PC-9 (cell line): ENCODE measurements around the gene IGSF8. TPM values are rescaled to one million over a fixed set of nuclear protein-coding genes. Genes with fewer than 3 reads are reported as not detected.
"Not testable (repeated sequence)": the region's sequence is repeated elsewhere in the genome, so short reads cannot be mapped to it uniquely, and the experiment has no call there.

Experiments
- BruUV-seq: library from RNA; stranded (reverse); fragments of 400-500 nt; replicated peaks from 2 replicates; lab custom pipeline; 2021; lab: Mats Ljungman, UMichigan
- CTCF ChIA-PET: fragments of 300-600 bp; sonication (Branson Sonifier 250); formaldehyde crosslinking; loops from one replicate; lab custom pipeline; 2022; ENCODE audit warnings: antibody characterized with exemption; lab: Charles Lee
- POLR2A ChIA-PET: fragments of 300-600 bp; sonication (Branson Sonifier 250); formaldehyde crosslinking; loops from one replicate; lab custom pipeline; 2022; ENCODE audit warnings: antibody characterized with exemption; ENCODE audit not compliant: unreplicated experiment; lab: Charles Lee
- DNase-seq, 2 experiments: peaks; one replicate each; pipeline versions ENCODE4 v3.0.0 to v3.0.0-alpha.2; 2015 to 2022; ENCODE audit warnings: mixed read lengths in 1 of 2
- H2AFZ ChIP-seq: fragments of 200-600 bp; sonication (generic); 2 replicates; pipeline ENCODE4 v1.8.1; 2017; ENCODE audit warnings: antibody characterized with exemption
- H3F3A ChIP-seq: fragments of 200-600 bp; sonication (generic); 2 replicates; pipeline ENCODE4 v1.8.1; 2017; ENCODE audit warnings: antibody characterized with exemption, mild to moderate bottlenecking, low read depth; ENCODE audit not compliant: insufficient read depth
- H3K27ac ChIP-seq: fragments of 200-600 bp; sonication (generic); 2 replicates; pipeline ENCODE4 v1.6.1; 2016; ENCODE audit warnings: mixed run types
- H3K27me3 ChIP-seq: fragments of 200-600 bp; sonication (generic); 2 replicates; pipeline ENCODE4 v1.6.1; 2016; ENCODE audit warnings: low read depth, mixed run types; ENCODE audit not compliant: insufficient read depth
- H3K36me3 ChIP-seq: fragments of 200-600 bp; sonication (generic); 2 replicates; pipeline ENCODE4 v1.6.1; 2016; ENCODE audit warnings: low read depth, mixed run types
- H3K4me1 ChIP-seq: fragments of 200-600 bp; sonication (generic); replicated peaks from 2 replicates; pipeline ENCODE4 v1.6.1; 2016; ENCODE audit warnings: mixed run types; ENCODE audit not compliant: insufficient read depth
- H3K4me2 ChIP-seq: fragments of 200-600 bp; sonication (generic); 2 replicates; pipeline ENCODE4 v1.6.1; 2017; ENCODE audit warnings: mixed run types
- H3K4me3 ChIP-seq: fragments of 200-600 bp; sonication (generic); 2 replicates; pipeline ENCODE4 v1.6.1; 2016; ENCODE audit warnings: mixed run types
- H3K79me2 ChIP-seq: fragments of 200-600 bp; sonication (generic); 2 replicates; pipeline ENCODE4 v1.6.1; 2017; ENCODE audit warnings: low read depth, mixed run types
- H3K9me2 ChIP-seq: fragments of 200-600 bp; sonication (generic); 2 replicates; pipeline ENCODE4 v1.8.1; 2017; ENCODE audit warnings: mild to moderate bottlenecking; ENCODE audit not compliant: insufficient read depth
- H3K9me3 ChIP-seq: fragments of 200-600 bp; sonication (generic); 2 replicates; pipeline ENCODE4 v1.8.1; 2016; ENCODE audit warnings: low read depth; ENCODE audit not compliant: insufficient read depth
- H4K20me1 ChIP-seq: fragments of 200-600 bp; sonication (generic); 2 replicates; pipeline ENCODE4 v1.8.1; 2017; ENCODE audit not compliant: insufficient read depth
- EZH2 ChIP-seq: fragments of 200-600 bp; sonication (generic); IDR thresholded peaks from 2 replicates; pipeline ENCODE4 v1.8.0; 2017; ENCODE audit warnings: antibody characterized with exemption, low read depth
- intact Hi-C: fragments of 100-400 bp; cut with micrococcal nuclease; formaldehyde crosslinking; loops from one replicate; pipeline ENCODE4 v1.10.0; 2022; ENCODE audit not compliant: unreplicated experiment
- total RNA-seq: library from RNA; stranded (reverse); gene quantifications from 2 replicates; pipeline ENCODE4 v1.2.3, GENCODE V29; 2021
- TF ChIP-seq, protein P1 (sequence below): fragments of 200-600 bp; sonication (generic); conservative IDR thresholded peaks from 2 replicates; pipeline ENCODE4 v1.6.1; 2017; ENCODE audit warnings: mixed run types, antibody characterized with exemption, mild to moderate bottlenecking, moderate library complexity

IGSF8 gene
- total RNA-seq, 1 experiment from 2014 or later, result 27.4 TPM

- intact Hi-C loops, result no loop called here
Measured at GRCh38 chr1:160050619-160051018, 47.8 kb downstream of the IGSF8 start.

DNA sequence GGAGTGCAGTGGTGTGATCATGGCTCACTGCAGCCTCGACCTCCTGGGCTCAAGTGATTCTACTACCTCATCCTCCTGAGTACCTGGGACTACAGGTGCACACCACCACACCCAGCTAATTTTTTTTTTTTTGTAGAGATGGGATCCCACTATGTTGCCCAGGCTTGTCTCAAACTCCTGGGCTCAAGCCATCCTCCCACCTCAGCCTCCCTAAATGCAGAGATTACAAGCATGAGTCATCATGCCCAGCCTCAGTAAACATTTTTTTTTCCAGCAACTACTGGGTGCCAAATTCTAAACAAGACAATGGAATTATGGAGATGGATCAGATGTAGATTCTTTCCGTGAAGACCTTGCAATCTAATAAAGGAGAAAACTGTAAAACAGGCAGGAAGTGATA is 48.2 kb downstream of the IGSF8 start:
- DNase-seq, BruUV-seq, intact Hi-C loops: not testable (repeated sequence)

More at GRCh38 chr1:160050619-160051018, 47.8 kb downstream of the IGSF8 start:
- H3K9me2 ChIP-seq, result no peaks in the 10 kb centered on the region
- no peak overlapping the region for H2AFZ ChIP-seq
- no peak overlapping the region for H3K4me3 ChIP-seq
- CTCF ChIA-PET, result no interaction called here
- H3K79me2 ChIP-seq, result no peaks in the 10 kb centered on the region
- H3K27me3 ChIP-seq, result peaks cover 81% of the 10 kb centered on the region
- POLR2A ChIA-PET, result no interaction called here
- no peaks in the 10 kb centered on the region for H3K9me3 ChIP-seq
- TF ChIP-seq, protein P1, sequence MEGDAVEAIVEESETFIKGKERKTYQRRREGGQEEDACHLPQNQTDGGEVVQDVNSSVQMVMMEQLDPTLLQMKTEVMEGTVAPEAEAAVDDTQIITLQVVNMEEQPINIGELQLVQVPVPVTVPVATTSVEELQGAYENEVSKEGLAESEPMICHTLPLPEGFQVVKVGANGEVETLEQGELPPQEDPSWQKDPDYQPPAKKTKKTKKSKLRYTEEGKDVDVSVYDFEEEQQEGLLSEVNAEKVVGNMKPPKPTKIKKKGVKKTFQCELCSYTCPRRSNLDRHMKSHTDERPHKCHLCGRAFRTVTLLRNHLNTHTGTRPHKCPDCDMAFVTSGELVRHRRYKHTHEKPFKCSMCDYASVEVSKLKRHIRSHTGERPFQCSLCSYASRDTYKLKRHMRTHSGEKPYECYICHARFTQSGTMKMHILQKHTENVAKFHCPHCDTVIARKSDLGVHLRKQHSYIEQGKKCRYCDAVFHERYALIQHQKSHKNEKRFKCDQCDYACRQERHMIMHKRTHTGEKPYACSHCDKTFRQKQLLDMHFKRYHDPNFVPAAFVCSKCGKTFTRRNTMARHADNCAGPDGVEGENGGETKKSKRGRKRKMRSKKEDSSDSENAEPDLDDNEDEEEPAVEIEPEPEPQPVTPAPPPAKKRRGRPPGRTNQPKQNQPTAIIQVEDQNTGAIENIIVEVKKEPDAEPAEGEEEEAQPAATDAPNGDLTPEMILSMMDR, result no peak
- TF ChIP-seq EZH2, result no peak
- no TSS peak for BruUV-seq
- no peak overlapping the region for H3K27ac ChIP-seq
- no peaks in the 10 kb centered on the region for H3K4me1 ChIP-seq
- no peaks in the 10 kb centered on the region for H3K36me3 ChIP-seq
- H4K20me1 ChIP-seq, result no peaks in the 10 kb centered on the region
- no peak for DNase-seq
- H3F3A ChIP-seq, result no peaks in the 10 kb centered on the region
- H3K4me2 ChIP-seq, result no peak overlapping the region

DNA sequence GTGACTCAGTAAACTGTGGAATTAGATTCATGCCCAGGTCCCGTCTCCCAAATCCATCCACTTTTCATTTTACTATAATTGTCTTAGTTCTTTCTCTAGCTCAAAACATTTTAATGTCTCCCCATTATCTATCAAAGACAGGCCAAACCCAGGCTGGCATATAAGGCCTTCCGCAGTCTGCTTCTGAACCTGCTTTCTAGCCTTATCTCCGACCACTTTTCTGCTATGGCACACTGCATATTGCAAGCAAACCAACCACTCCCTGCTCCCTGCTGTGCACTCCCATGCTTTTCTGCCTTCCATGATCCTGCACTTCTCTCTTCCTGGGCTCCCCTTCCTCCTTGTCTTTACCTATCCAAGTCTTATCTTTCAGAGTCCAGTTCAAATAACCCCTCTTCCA is 49.3 kb downstream of the IGSF8 start:
- Histone ChIP-seq H2AFZ (no peak overlapping the region), H4K20me1 (no peaks in the 10 kb centered on the region), H3K79me2 (no peaks in the 10 kb centered on the region), H3K36me3 (no peaks in the 10 kb centered on the region), H3K4me3 (no peak overlapping the region), H3K27ac (no peak overlapping the region), H3K9me3 (no peaks in the 10 kb centered on the region), H3K9me2 (no peaks in the 10 kb centered on the region), H3F3A (peaks cover 1% of the 10 kb centered on the region; the same call in 1 of the 2 replicates), H3K4me2 (no peak overlapping the region), H3K27me3 (peaks cover 74% of the 10 kb centered on the region), H3K4me1 (no peaks in the 10 kb centered on the region)
- DNase-seq, result no peak
- BruUV-seq, result no TSS peak
- CTCF ChIA-PET, result no interaction called here
- TF ChIP-seq EZH2, result no peak
- TF ChIP-seq, protein P1, result no peak
- intact Hi-C loops, result no loop called here
- POLR2A ChIA-PET, result no interaction called here

More for the DNA sequence above, 48.2 kb downstream of the IGSF8 start:
- peaks cover 79% of the 10 kb centered on the region for H3K27me3 ChIP-seq
- CTCF ChIA-PET, result interaction anchor here (0.6 kb wide), 1 partner anchor 30 kb away, joined by 3 read pairs; no protein-coding TSS in a partner anchor
- H3K4me3 ChIP-seq, H3F3A ChIP-seq, H4K20me1 ChIP-seq, H2AFZ ChIP-seq, POLR2A ChIA-PET, H3K27ac ChIP-seq, H3K9me3 ChIP-seq, H3K79me2 ChIP-seq, H3K4me2 ChIP-seq, H3K36me3 ChIP-seq, H3K4me1 ChIP-seq, H3K9me2 ChIP-seq: not testable (repeated sequence)

DNA sequence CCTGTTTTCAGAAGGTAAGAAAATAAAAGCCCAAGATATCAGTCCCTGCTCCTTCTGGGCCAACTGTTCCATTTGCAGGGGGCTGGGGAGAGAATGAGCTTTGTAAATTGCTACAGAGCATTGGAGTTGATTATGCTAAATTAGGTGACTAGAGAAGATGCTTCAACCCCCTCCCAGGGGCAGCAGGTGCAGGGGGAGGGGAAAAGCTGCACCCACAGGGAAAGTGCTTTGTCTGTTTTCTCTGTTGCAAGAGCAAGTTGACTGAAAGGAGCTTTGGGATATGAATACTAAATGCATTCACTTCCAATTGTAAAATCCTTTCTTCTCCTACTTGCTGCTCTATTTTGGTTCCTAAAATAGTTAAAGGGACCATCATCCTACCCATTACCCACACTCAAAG is 50.1 kb downstream of the IGSF8 start:
- ChIA-PET POLR2A (no interaction called here), CTCF (no interaction called here)
- H3K27me3 ChIP-seq, result peaks cover 66% of the 10 kb centered on the region
- no peaks in the 10 kb centered on the region for H3K9me2 ChIP-seq
- H3K9me3 ChIP-seq, result no peaks in the 10 kb centered on the region
- H3K27ac ChIP-seq, result no peak overlapping the region
- no peaks in the 10 kb centered on the region for H3K36me3 ChIP-seq
- H3K4me1 ChIP-seq, result peaks cover 4% of the 10 kb centered on the region
- H3F3A ChIP-seq, result peaks cover 9% of the 10 kb centered on the region; the same call in 1 of the 2 replicates
- TF ChIP-seq EZH2, result no peak
- TF ChIP-seq, protein P1, result no peak
- H3K4me3 ChIP-seq, result no peak overlapping the region
- DNase-seq, result no peak
- BruUV-seq, result no TSS peak
- no peak overlapping the region for H3K4me2 ChIP-seq
- H3K79me2 ChIP-seq, result no peaks in the 10 kb centered on the region
- no peaks in the 10 kb centered on the region for H4K20me1 ChIP-seq
- H2AFZ ChIP-seq, result no peak overlapping the region
- intact Hi-C loops, result no loop called here
